GM18520 (cell line): ENCODE data around the gene VWA8.
"Not testable (repeated sequence)": the region's sequence is repeated elsewhere in the genome, so short reads cannot be mapped to it uniquely, and the experiment has no call there.

Experiments used
- ATAC-seq: cut with Tn5 transposase; IDR thresholded peaks from one replicate; pipeline ENCODE4 v1.9.1; 2021; ENCODE audit not compliant: unreplicated experiment

Gene VWA8

DNA sequence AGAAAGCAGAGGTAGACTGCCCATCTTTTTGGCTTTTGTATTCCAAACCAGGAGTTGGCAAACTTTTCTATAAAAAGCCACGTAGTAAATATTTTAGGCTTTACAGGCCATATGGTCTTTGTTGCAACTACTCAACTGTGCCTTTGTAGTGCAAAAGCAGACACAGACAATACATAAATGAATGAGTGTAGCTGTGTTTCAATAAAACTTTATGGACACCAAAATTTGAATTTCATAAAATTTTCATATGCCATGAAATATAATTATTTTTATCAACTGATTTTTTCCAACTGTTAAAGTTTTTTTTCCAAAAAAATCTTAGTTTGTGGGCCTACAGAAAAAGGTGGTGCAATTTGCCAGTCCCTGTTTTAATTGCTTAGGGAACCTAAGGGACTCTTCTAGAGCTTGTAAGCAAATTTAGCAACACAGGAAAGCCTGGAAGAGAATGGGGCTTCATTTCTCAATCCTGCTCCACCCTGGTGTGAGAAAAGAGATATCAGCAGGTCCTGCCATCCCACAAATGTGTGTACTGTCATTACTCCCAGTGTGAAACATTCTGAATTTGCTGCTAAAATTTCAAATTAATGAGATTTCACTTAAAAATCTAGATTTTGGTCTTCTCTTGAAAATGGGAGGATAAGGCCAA, 309.4 kb downstream of the VWA8 start:
- no peak for ATAC-seq

DNA sequence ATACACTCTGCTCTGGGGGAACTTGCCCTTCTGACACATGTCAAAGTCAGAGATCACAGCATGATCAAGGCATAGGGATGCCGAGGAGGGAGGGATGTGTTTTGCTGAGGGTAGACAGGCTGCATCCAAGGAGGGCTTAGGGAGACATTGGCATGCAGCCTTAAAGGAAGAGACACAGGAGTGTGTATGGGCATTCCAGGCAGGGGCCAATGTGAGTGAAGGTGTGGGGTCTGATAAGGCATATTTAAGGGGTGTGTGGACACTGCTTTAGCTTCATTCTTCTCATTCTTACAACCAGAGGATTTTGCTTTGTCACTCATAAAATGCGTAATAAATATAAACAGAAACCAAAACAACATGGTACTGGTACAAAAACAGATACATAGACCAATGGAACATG, 310.2 kb downstream of the VWA8 start:
- no peak for ATAC-seq

DNA sequence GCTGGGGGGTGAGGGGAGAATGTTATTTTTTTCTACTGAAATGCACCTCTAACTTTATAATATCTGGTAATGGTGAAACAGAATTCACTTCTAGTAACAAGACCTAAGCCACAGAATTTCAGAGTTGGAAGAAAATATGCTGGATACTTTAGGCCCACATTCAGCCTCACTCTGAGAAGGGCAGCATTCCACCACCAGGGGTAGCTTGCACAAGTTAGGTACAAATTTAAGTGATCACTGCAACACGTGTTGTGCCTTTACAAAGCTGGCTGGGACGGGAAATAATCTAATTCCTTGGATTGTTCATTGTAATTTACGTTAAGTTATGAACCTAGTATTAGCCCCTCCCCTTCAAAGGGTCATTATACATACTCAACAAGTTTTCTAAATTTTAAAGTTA, 311.2 kb downstream of the VWA8 start:
- no peak for ATAC-seq

DNA sequence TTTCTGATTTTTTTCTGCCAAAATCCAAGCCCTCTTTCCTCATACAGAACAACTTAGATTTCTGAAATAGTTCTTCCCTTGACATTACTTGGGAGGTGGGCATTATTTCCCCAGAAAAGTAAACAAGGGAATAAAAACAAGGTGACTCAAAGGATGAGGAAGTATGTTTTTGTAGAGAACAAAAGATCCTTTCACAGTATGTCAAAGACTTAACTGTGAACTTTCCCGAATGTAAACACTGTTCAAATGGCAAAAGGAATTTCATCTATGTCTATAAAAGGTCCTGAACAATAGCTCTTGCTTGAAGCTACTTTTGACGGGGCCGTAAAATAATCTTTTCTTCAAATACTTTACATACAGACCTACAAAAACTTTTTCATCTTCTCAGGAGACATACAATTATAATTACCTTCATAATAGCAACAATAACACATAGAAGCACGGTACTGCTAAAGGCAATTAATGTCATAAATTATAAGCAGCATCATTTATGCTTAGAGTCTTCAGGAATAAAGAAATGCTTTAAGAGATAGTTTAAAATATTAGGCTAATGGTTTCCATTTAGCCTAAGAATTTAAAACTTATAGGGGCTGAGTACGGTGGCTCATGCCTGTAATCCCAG, 312.5 kb downstream of the VWA8 start:
- ATAC-seq: no peak

DNA sequence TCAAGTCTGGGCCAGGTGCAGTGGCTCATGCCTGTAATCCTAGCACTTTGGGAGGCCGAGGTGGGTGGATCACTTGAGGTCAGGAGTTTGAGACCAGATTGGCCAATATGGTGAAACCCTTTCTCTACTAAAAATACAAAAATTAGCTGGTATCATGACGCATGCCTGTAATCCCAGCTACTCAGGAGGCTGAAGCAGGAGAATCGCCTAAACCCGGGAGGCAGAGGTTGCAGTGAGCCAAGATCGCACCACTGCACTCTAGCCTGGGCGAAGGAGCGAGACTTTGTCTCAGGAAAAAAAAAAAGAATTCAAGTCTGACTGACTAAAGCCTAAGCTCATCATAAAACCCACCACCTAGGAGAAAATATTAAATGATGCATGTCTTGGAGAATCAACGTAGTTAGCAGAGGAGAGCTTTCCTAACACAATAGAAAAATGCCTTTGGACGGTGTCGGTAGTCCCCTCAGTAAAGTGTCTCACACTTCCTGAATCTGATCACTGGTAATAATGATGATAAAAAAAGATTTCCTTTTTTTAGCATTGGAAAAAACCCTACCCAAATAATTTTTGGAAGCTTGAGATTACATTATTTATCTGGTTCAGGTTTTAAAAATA, 313.1 kb downstream of the VWA8 start:
- ATAC-seq: not testable (repeated sequence)

DNA sequence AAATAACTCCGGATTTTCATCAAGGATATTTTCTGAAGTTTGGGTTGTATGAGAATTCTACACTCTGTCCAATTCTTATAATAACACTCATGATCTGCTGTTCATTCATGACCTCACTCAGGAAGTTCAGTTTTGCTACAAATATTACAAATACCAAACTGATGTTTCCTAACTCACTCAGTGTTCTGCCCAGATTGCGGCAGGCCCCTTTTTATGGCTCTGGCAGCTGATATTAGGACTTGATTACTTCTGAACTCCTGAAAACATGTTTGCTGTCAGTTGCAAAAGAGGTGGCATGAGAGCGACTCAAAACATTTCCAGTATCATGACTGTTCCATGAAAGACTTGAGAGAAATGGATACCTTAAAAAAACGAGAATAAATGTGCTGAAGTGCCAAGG, 315.6 kb downstream of the VWA8 start:
- ATAC-seq: no peak

DNA sequence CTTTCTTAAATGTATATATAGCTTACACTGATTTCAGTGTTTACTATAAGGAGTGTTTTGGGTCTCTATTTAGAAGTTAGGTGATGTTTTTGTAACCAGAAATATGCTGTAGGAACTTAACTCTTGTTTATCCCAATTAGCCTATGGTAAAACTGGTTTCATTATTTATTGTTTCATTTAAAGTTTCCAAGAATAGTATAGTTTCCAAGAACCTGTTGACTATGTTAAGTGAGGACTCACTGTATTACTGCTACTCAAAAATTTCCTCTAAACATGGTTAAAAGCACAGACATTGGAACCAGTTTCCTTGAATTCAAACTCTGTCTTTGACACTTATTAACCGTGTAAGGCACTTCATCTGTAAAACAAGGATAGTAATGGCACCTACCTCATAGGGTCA, 316.2 kb downstream of the VWA8 start:
- no peak for ATAC-seq

DNA sequence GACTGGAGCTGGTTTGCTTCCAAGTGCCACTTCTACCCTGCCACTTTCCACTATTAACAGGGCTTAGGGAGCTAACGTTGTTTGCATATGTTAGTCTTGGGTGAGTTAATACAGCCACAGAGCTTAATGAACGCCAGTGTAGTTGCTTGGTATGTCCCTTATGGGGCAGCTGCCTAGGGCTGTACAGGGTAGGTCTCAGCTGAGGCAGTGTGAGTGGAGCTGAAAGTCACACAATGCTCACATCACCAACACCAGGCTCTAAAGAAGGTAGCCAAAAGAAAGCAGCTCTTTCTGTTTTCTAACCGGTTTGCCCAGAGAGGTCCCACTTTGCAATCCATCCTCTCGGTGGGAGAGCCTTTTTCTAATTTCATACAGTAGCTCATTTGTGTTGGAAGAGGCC, 317.4 kb downstream of the VWA8 start:
- ATAC-seq: no peak

DNA sequence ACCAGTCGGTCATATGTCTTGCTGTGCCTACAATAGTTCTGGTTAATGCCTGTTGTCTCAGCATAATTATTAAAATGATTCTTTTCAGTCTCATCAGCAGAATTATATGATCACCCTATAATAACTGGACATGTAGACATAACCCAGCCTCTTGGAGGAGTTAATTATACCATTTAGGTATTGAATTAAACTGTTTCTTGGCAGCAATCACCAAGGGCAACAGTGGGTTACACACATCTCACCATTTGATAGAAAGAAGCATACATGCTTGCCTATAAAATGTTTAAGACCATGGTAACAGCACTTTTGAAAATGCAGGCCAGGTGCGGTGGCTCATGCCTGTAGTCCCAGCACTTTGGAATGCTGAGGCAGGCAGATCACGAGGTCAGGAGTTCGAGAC, 318.9 kb downstream of the VWA8 start:
- ATAC-seq: no peak

DNA sequence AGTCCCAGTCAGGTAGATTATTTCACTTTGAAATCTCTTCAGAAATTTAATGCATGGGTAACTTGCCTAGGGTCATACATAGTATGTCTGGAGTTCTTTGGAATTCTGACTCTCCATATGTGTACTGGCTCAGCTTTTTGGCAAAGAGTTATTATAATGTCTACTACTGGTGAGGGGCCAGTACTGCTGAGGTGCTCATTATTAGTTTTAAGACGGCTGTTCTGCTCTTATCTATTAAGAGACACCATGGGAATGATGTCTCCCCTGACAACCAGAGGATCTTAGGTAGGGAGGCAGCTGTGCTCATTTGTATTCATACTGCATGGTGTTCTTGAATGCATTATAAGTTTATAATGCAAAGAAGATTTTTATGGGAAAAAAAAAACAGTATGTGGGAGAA, 319.5 kb downstream of the VWA8 start:
- no peak for ATAC-seq

DNA sequence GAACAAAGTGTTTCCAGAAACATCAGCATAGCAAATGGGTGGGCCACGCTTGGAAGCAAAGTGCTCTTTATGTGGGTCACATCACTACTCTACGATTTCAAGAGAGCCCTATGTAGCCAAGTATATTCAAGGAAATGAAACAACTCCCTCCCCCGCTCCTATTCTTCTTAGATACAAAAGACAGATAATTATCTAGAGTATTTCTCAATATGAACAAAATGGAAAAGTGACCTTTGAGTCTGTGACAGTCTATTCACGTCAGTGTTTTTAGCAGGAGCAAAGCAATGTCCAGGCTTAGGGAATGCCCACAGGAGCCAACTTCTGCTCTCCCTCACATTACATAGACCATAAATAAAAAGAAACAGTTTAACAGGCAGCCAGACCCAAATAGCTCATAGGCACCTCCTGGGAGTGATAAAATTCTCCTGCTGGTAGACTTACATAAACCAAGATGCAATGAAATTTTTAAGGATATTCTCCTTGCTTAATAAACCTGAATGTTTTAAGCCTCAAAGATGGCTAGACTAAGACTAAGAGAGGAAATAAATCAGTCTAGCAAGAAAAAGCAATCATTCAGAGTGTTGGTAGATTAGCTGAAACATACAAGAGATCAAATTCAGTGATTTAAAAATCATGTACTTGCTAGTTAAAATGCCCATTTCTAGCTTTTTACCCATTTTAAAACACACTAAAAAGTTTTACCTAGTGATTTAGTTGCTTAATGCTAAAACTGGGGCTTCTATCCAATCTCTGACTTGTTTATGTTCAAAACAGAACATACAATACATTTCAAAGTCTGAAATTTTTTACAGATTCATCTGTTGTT, 320.7 kb downstream of the VWA8 start:
- ATAC-seq: no peak

DNA sequence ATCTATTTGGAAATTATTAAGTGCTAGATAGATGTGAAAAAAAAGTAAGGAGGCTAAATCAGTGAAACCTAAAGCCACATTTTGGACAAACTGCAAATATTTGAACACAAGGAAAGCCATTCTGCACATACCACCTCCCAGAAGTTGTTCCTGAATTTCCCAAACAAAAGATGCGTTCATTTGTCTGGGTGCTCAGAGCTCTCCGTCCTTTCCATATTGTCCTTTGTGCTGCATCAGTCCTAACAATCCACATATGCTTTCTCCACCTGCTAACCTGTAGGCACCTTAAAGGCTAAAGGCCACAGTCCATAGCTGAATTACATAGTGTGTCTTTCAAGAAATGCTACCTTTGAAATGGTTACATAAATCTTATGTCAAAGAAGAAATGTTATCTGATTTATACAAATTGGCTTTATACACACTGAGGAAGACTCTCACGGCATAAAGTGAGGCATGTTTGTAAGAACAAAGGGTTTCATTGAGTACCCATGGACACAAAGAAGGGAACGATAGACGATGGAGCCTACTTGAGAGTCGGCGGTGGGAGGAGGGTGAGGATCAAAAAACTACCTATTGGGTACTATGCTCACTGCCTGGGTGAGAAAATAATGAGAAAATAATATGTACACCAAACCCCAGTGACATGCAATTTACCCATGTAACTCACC, 321.5 kb downstream of the VWA8 start:
- no peak for ATAC-seq

DNA sequence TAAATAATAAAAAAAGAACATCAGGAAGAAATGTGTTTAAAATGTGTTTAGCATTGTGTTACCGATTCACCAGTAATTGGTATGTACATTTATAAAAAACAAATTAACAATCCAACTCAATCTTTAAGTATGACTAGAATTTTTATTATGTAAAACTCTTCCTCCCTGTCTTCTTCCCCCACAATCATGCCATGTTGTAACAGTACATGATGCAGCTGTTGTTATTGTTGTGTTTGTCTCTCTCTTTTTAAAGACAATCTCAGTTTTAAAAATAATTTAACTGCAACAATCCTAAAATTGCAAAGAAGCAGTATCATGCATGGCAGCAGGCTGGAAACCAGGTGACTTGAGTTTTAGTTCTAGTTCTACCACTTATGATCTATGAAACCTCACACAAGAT, 323.3 kb downstream of the VWA8 start:
- ATAC-seq: no peak

DNA sequence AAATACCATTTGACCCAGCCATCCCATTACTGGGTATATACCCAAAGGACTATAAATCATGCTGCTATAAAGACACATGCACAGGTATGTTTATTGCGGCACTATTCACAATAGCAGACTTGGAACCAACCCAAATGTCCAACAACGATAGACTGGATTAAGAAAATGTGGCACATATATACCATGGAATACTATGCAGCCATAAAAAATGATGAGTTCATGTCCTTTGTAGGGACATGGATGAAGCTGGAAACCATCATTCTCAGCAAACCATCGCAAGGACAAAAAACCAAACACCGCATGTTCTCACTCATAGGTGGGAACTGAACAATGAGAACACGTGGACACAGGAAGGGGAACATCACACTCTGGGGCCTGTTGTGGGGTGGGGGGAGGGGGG, 323.9 kb downstream of the VWA8 start:
- not testable (repeated sequence) for ATAC-seq

DNA sequence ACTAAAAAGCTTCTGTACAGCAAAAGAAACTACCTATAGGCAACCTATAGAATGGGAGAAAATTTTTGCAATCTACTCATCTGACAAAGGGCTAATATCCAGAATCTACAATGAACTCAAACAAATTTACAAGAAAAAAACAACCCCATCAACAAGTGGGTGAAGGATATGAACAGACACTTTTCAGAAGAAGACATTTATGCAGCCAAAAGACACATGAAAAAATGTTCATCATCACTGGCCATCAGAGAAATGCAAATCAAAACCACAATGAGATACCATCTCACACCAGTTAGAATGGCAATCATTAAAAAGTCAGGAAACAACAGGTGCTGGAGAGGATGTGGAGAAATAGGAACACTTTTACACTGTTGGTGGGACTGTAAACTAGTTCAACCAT, 324.3 kb downstream of the VWA8 start:
- ATAC-seq: not testable (repeated sequence)

DNA sequence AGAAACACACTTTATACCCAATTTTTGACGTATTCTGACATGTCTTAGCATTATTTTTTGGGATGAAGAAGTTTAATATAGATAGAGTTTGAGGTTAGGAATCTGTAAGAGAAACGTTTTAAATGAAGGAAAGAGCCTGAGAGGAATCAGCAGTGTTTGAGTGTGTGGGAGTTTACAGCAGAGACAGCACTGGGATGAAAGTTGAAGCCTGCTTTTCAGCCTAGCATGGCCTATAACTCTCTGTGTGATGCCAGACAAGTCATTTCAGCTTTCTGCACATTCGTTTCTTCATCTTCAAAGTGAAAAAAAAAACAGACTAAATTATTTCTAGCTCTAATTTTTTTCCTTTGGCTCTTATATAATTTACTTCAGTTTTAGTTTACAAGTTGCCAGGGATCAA, 326.5 kb downstream of the VWA8 start:
- ATAC-seq: no peak

DNA sequence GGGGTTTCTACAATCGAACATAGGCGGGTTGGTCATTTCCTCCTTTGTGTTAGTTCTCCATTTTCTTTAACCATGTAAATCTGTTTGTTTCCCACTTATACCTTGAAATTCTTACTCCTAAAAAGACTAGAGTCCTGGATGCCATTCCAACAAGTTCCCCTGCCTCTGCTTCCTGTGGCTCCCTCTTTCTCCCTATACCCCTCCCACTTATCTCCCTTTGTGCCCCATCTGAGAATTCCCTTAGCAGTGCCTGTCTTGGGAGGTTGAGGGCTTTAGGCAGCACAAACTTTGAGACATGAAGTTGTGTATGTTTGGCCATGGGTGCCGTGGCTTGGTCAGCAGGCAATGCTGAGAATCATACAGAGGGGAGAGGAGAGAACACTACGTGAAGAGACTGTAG, 327.1 kb downstream of the VWA8 start:
- no peak for ATAC-seq

DNA sequence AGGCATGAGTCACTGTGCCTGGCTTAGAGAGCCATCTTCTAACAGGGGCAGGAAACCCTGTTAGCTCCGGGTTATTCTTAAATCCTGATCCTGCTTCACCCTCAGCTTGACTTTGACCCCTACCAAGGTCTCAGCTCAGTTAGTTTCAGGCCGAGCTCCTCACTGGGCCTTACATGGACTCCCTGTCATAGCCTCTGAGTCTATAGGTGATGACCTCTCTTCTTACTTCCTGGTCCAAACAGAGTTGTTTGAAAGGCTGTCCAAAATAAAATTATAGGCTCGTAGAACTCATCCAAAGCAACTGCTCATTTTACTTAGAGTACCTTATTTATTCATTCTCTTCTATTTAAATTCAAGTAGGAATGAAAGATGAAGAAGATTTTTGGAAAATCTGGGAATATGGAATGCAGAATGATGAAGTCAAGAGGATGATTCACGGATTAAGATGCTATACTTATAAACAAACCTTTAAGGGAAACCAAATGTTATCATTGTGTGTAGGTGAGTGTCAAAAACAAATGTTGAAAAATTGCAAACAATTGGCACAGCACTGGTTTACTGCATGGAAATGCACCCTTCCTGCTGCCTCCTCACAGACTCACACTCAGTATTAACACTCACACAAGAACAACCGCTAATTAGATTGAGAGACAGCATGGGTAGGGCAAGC, 329.5 kb downstream of the VWA8 start:
- ATAC-seq: no peak

DNA sequence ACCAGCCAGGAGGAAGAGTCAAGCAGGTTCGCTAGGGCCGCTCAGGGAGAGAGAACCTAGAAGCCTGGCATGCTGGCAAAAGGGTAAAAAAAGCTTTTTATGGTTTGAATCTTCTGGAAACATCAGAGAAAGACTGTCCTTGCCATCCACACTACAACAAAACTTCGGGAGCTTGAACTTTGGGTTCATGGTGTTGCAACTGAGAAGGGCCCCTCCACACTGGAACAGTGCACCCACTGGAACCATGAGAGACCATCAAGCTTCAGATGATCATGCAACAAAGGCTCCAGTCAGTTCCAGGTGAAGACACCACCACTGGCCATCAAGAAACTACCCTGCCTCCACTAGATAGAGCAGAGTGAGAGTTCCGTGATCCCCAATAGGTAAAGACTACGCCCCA, 333.5 kb downstream of the VWA8 start:
- ATAC-seq: no peak

DNA sequence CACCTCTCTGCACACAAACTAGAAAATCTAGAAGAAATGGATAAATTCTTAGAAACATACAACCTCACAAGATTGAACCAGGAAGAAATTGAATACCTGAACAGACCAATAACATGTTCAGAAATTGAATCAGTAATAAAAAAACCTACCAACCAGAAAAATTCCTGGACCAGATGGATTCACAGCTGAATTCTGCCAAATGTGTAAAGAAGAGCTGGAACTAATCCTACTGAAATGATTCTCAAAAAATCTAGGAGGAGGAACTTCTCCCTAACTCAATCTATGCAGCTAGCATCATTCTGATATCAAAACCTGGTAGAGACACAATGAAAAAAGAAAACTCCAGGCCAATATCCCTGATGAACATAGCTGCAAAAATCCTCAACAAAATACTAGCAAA, 336.9 kb downstream of the VWA8 start:
- no peak for ATAC-seq
